Right renal pelvis (tissue), 4 donors: ENCODE results near the gene EHD3. TPM values are rescaled to one million over a fixed set of nuclear protein-coding genes. Genes with fewer than 3 reads are reported as not detected.

Experiments
- DNase-seq, 4 donors: peaks; one replicate each; pipeline ENCODE4 v3.0.0-alpha.2; 2013; ENCODE audit warnings: low read depth in 4 of 4, low spot score in 3 of 4, missing footprints in 1 of 4
- polyA plus RNA-seq, 4 donors: library from polyadenylated mRNA; unstranded; fragments of 120-200 nt; gene quantifications; one replicate each; pipeline ENCODE4 v1.2.1, GENCODE V29; 2013; ENCODE audit not compliant: insufficient read length in 4 of 4

The EHD3 gene
- polyA plus RNA-seq, 4 donors = 28.8 to 50.4 (median 36.3) TPM

GRCh38 chr2:31212659-31213600 lies 21.0 kb upstream of the EHD3 start:
- DNase-seq = no peak

GRCh38 chr2:31213601-31214443 lies 20.1 kb upstream of the EHD3 start:
- no peak for DNase-seq

GRCh38 chr2:31214444-31214915 lies 19.5 kb upstream of the EHD3 start:
- no peak for DNase-seq

GRCh38 chr2:31216734-31217133 lies 17.2 kb upstream of the EHD3 start:
- DNase-seq = no peak

GRCh38 chr2:31217465-31218200 lies 16.3 kb upstream of the EHD3 start, which contains the start of gene CAPN14:
CAPN14 (minus strand) TSS chr2:31217515; CDS start chr2:31205447, 12,068 bp downstream.
- no peak for DNase-seq

- DNase-seq = no peak
Observed at GRCh38 chr2:31219131-31219969, 14.6 kb upstream of the EHD3 start.

- no peak for DNase-seq
Observed at GRCh38 chr2:31221544-31221943, 12.4 kb upstream of the EHD3 start.

GRCh38 chr2:31222071-31222470 lies 11.9 kb upstream of the EHD3 start:
- DNase-seq = no peak

GRCh38 chr2:31223026-31223425 lies 10.9 kb upstream of the EHD3 start:
- DNase-seq = no peak

GRCh38 chr2:31223749-31224148 lies 10.2 kb upstream of the EHD3 start:
- DNase-seq = no peak

- DNase-seq = no peak
Observed at GRCh38 chr2:31226266-31226665, 7.7 kb upstream of the EHD3 start.

- DNase-seq = no peak
Observed at GRCh38 chr2:31227110-31227509, 6.8 kb upstream of the EHD3 start.

GRCh38 chr2:31227711-31228125 lies 6.2 kb upstream of the EHD3 start:
- no peak for DNase-seq

- no peak for DNase-seq
Observed at GRCh38 chr2:31228717-31229116, 5.2 kb upstream of the EHD3 start.

- no peak for DNase-seq
Observed at GRCh38 chr2:31230751-31231150, 3.2 kb upstream of the EHD3 start.

- no peak for DNase-seq
Observed at GRCh38 chr2:31231571-31232302, 2.2 kb upstream of the EHD3 start.

GRCh38 chr2:31232586-31232985 lies 1.4 kb upstream of the EHD3 start:
- no peak for DNase-seq

- no peak for DNase-seq
Observed at GRCh38 chr2:31233231-31233630, 721 bp upstream of the EHD3 start.
